Calu3 (cell line): ENCODE results near the gene KDM4B. TPM values are rescaled to one million over a fixed set of nuclear protein-coding genes. Genes with fewer than 3 reads are reported as not detected.

Experiments
- BruUV-seq: library from RNA; stranded (reverse); fragments of 400-500 nt; replicated peaks from 2 replicates; lab custom pipeline; 2021; lab: Mats Ljungman, UMichigan
- CTCF ChIA-PET: fragments of 300-600 bp; sonication (Branson Sonifier 250); formaldehyde crosslinking; loops from one replicate; lab custom pipeline; 2022; ENCODE audit warnings: antibody characterized with exemption; lab: Charles Lee
- DNase-seq: peaks from one replicate; pipeline ENCODE4 v3.0.0; 2022
- H3K27ac Mint-ChIP-seq: one replicate; pipeline ENCODE4 v1.8.0; 2022; ENCODE audit warnings: mixed read lengths; ENCODE audit not compliant: unreplicated experiment
- H3K27me3 Mint-ChIP-seq: one replicate; pipeline ENCODE4 v1.8.0; 2022; ENCODE audit warnings: mixed read lengths; ENCODE audit not compliant: unreplicated experiment
- H3K36me3 Mint-ChIP-seq: one replicate; pipeline ENCODE4 v1.8.0; 2022; ENCODE audit warnings: mild to moderate bottlenecking, moderate library complexity, mixed read lengths; ENCODE audit not compliant: insufficient read depth, unreplicated experiment
- H3K4me1 Mint-ChIP-seq: one replicate; pipeline ENCODE4 v1.8.0; 2022; ENCODE audit warnings: mild to moderate bottlenecking, low read depth, mixed read lengths; ENCODE audit not compliant: unreplicated experiment
- H3K4me3 Mint-ChIP-seq: one replicate; pipeline ENCODE4 v1.8.0; 2022; ENCODE audit warnings: mild to moderate bottlenecking, low read depth, moderate library complexity, mixed read lengths; ENCODE audit not compliant: unreplicated experiment
- H3K9me3 Mint-ChIP-seq: one replicate; pipeline ENCODE4 v1.8.0; 2022; ENCODE audit warnings: low read depth, mixed read lengths; ENCODE audit not compliant: unreplicated experiment
- CTCF ChIP-seq: fragments of 200-600 bp; IDR thresholded peaks from one replicate; pipeline ENCODE4 v1.8.0; 2022; ENCODE audit warnings: antibody characterized with exemption; ENCODE audit not compliant: unreplicated experiment
- intact Hi-C: fragments of 100-400 bp; cut with micrococcal nuclease; formaldehyde crosslinking; loops from one replicate; pipeline ENCODE4 v1.10.0; 2022; ENCODE audit not compliant: unreplicated experiment
- total RNA-seq: library from RNA; stranded (reverse); gene quantifications from 2 replicates; pipeline ENCODE4 v1.2.3, GENCODE V29; 2022

The KDM4B gene
- total RNA-seq, 1 experiment from 2014 or later = 13.9 TPM

GRCh38 chr19:4981681-4981958 lies 12.7 kb downstream of the KDM4B start:
- no peak for DNase-seq
- Mint-ChIP-seq H3K4me1 (no peaks in the 10 kb centered on the region), H3K36me3 (no peaks in the 10 kb centered on the region), H3K27ac (no peak overlapping the region), H3K4me3 (no peak overlapping the region), H3K9me3 (no peaks in the 10 kb centered on the region), H3K27me3 (no peaks in the 10 kb centered on the region)
- CTCF ChIA-PET = no interaction called here
- intact Hi-C loops = no loop called here
- TF ChIP-seq CTCF = no peak
- no TSS peak for BruUV-seq

- BruUV-seq = no TSS peak
- no peaks in the 10 kb centered on the region for H3K36me3 Mint-ChIP-seq
- no peak overlapping the region for H3K4me3 Mint-ChIP-seq
- no peaks in the 10 kb centered on the region for H3K9me3 Mint-ChIP-seq
- intact Hi-C loops = no loop called here
- H3K27ac Mint-ChIP-seq = no peak overlapping the region
- DNase-seq = no peak
- H3K4me1 Mint-ChIP-seq = no peaks in the 10 kb centered on the region
- no peaks in the 10 kb centered on the region for H3K27me3 Mint-ChIP-seq
- no peak for TF ChIP-seq CTCF
- CTCF ChIA-PET = no interaction called here
These were observed 14.6 kb downstream of the KDM4B start for GRCh38 chr19:4983346-4984105.

- no peak for DNase-seq
- no peak for TF ChIP-seq CTCF
- Mint-ChIP-seq H3K4me3 (no peak overlapping the region), H3K36me3 (no peaks in the 10 kb centered on the region), H3K9me3 (no peaks in the 10 kb centered on the region), H3K4me1 (no peaks in the 10 kb centered on the region), H3K27me3 (no peaks in the 10 kb centered on the region), H3K27ac (no peak overlapping the region)
- CTCF ChIA-PET = no interaction called here
- no TSS peak for BruUV-seq
- intact Hi-C loops = no loop called here
These were observed 15.1 kb downstream of the KDM4B start for GRCh38 chr19:4984106-4984380.

DNA sequence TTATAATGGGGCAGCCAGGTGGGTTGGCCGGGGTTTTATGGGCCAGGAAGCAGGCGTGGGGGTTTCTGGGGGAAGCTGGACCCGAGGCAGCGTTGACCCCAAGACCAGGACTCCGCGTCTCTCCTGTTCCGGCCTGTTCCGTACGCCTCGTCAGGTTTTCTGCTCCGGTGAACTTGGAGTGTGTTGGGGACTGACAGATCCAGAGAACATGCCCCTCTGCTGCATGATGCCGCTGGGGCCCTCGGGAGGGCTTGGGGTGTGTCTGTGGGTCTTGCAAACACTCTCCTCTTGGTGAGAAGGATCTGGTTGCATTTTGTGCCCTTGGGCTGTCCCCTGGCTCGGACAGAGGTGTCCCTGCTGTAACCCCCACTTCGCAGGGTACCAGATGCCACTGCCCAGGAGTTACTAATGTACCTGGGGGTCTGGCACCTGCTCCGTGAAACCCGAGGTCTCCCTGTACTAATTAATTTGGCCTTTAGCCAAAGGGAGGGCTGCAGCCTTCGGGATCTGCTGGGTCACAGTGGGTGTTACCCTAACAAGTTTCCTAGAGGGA lies 15.6 kb downstream of the KDM4B start:
- no peaks in the 10 kb centered on the region for H3K9me3 Mint-ChIP-seq
- intact Hi-C loops = no loop called here
- TF ChIP-seq CTCF = no peak
- no TSS peak for BruUV-seq
- no peak overlapping the region for H3K27ac Mint-ChIP-seq
- no peaks in the 10 kb centered on the region for H3K27me3 Mint-ChIP-seq
- H3K4me3 Mint-ChIP-seq = no peak overlapping the region
- CTCF ChIA-PET = no interaction called here
- H3K4me1 Mint-ChIP-seq = no peaks in the 10 kb centered on the region
- no peak for DNase-seq
- no peaks in the 10 kb centered on the region for H3K36me3 Mint-ChIP-seq
